Forelimb muscle (tissue), 1 donor: ENCODE results near the gene SGMS1. TPM values are rescaled to one million over a fixed set of nuclear protein-coding genes. Genes with fewer than 3 reads are reported as not detected.

ENCODE experiments used
- DNase-seq: peaks from one replicate; pipeline ENCODE4 v3.0.0-alpha.2; 2013; ENCODE audit warnings: low read depth
- polyA plus RNA-seq: library from polyadenylated mRNA; unstranded; fragments of 120-200 nt; gene quantifications from one replicate; pipeline ENCODE4 v1.2.1, GENCODE V29; 2013; ENCODE audit not compliant: insufficient read length

SGMS1 gene
- polyA plus RNA-seq, 1 donor, result 21.1 TPM

GRCh38 chr10:50402466-50402865 lies 221.3 kb downstream of the SGMS1 start:
- DNase-seq, result no peak

GRCh38 chr10:50400694-50401093 lies 223.1 kb downstream of the SGMS1 start:
- DNase-seq, result no peak

GRCh38 chr10:50398823-50399222 lies 224.9 kb downstream of the SGMS1 start:
- no peak for DNase-seq

- DNase-seq, result no peak
These were observed 225.4 kb downstream of the SGMS1 start for GRCh38 chr10:50398381-50398780.

GRCh38 chr10:50397312-50398140 lies 226.2 kb downstream of the SGMS1 start:
- DNase-seq, result no peak

- no peak for DNase-seq
These were observed 227.1 kb downstream of the SGMS1 start for GRCh38 chr10:50396491-50397311.

GRCh38 chr10:50395851-50396250 lies 227.9 kb downstream of the SGMS1 start:
- no peak for DNase-seq

- no peak for DNase-seq
These were observed 228.5 kb downstream of the SGMS1 start for GRCh38 chr10:50395271-50395670.

- no peak for DNase-seq
These were observed 228.9 kb downstream of the SGMS1 start for GRCh38 chr10:50394832-50395231.

GRCh38 chr10:50393784-50394467 lies 229.8 kb downstream of the SGMS1 start:
- no peak for DNase-seq

GRCh38 chr10:50392966-50393718 lies 230.6 kb downstream of the SGMS1 start:
- DNase-seq, result no peak

GRCh38 chr10:50392426-50392825 lies 231.3 kb downstream of the SGMS1 start:
- no peak for DNase-seq

- DNase-seq, result no peak
These were observed 233.5 kb downstream of the SGMS1 start for GRCh38 chr10:50390302-50390701.

GRCh38 chr10:50388181-50388580 lies 235.6 kb downstream of the SGMS1 start:
- DNase-seq, result no peak

GRCh38 chr10:50387732-50388073 lies 236.1 kb downstream of the SGMS1 start:
- DNase-seq, result no peak

- DNase-seq, result no peak
These were observed 236.6 kb downstream of the SGMS1 start for GRCh38 chr10:50387007-50387731.

GRCh38 chr10:50385624-50386023 lies 238.1 kb downstream of the SGMS1 start:
- DNase-seq, result no peak

- DNase-seq, result no peak
These were observed 238.9 kb downstream of the SGMS1 start for GRCh38 chr10:50384898-50385297.

- no peak for DNase-seq
These were observed 239.5 kb downstream of the SGMS1 start for GRCh38 chr10:50384238-50384637.

GRCh38 chr10:50382576-50383023 lies 241.2 kb downstream of the SGMS1 start:
- no peak for DNase-seq

- no peak for DNase-seq
These were observed 242.1 kb downstream of the SGMS1 start for GRCh38 chr10:50381642-50382041.
